HG02798 (cell line): ENCODE results near the gene HMCN2.
"Not testable (repeated sequence)": the region's sequence is repeated elsewhere in the genome, so short reads cannot be mapped to it uniquely, and the experiment has no call there.

Experiments
- ATAC-seq: cut with Tn5 transposase; IDR thresholded peaks from one replicate; pipeline ENCODE4 v1.9.1; 2021; ENCODE audit warnings: mild to moderate bottlenecking; ENCODE audit not compliant: unreplicated experiment, poor library complexity

The HMCN2 gene

DNA sequence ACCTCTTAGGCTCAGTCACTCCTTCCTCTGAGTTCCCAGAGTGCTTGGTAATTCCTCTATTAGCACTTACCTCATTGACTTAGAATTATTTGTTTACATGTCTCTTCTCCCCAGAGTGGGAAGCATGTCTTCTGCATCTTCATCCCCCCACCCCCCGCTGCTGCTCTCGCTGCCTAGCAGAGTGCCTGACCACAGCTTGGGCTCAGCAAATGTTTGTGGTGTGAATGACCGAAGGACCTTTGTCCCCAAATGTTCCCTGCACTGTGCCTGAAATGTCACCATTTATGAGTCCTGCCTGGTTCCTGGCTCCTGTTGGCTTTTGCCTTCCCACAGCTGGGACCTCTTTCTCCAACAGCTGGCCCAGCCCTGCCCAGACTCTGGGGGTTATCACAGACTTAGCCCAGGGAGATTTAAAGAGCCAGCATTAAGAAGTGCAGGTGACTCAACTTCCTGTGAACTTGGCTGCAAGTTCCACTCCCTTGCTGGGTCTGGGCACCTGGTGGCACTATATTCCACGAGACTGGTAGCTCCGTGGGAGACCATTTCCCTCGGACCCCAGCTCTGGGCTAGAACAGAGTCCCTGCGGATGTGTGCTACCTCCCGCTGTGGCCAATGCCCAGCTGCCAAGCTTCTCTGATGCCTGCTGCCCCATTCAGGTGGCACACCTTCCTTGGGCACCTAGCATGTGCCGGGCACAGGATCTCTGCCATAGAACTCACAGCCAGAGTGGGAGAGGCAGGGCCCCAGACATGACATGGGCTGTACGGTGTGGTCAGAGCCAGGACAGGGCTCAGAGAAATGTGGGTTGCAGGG is 1.8 kb upstream of the HMCN2 start:
- no peak for ATAC-seq

DNA sequence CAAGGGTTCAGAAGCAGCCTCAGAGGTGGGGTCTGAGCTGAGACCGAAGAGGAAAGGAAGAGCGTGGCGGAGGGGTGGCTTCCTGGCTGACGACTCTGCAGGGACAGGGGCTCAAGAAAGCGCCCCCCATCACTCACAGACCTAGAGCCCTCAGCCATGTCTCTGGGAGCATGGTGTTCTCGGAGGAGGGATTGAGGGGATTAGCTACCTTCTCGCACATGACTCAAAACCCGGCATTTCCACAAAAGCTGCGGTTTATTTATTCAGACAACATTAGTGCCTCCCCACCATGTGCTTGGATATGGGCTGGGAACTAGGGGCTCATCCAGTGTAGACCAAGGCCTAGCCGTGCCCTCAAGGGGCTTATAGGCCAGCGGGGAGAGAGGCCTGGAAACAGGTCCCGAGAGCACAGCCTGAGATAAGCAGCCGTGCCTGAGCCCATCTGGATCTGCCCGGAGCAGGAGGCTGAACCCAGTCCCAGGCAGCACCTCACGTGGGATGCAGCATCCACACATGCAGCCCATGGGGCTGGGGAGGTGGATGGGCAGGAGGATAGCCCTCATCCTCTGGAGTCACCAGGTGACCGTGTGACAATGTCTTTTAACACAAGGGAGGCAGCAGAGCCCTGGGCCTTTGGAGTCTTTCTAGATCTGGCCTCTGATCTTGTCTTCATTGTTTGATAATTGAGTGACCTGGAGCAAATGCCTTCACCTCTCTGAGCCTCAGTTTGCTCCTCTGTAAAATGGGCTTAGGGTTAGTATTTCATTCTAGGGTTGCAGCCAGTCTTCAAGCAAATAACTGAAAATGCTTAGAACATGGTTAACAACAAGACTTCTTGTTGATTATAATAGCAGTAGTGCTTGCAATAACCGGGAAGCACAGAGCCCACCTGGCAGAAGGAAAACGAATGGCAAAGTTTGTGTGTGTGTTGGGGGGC is 878 bp upstream of the HMCN2 start:
- no peak for ATAC-seq

- no peak for ATAC-seq
Measured at GRCh38 chr9:130266236-130267098, 907 bp downstream of the HMCN2 start.

DNA sequence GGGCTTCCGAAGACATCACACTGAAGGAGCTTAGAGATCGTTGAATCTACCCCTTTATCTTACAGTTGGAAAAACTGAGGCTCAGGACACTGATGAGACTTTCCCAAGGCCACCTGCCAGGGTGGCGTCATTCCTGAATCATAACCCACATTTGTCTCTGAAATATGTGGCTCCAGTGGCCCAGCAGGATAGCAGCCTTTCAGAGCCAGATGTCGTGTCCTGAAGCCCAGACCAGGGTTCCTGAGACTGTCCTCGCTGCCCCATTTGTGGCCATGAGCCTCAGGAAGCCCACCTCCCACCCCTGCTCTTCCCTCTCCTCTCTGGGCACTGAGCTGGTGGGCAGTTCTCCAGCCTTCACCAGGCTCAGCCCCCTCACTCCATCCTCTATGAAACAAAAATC is 2.4 kb downstream of the HMCN2 start:
- no peak for ATAC-seq

GRCh38 chr9:130268521-130269211 is 3.1 kb downstream of the HMCN2 start:
- ATAC-seq: no peak

DNA sequence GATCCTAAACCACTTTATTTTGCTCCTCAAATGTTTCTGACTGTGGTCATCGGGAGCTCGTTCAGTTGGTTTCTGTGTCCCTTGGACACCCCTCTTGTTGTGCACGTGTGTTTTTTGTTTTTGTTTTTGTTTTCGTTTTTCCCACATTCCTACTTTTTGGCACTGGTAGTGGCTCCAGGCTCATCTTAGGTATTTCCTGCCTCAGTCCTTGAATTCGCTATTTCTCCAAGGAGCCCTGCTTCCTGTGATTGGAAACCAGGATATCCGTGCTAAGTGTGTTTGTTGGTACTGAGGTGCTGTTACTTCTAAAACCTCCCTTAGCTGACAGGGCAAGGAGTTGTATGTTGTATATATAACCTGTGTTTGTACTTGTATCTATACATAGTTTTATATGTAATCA is 5.9 kb downstream of the HMCN2 start:
- ATAC-seq: no peak

DNA sequence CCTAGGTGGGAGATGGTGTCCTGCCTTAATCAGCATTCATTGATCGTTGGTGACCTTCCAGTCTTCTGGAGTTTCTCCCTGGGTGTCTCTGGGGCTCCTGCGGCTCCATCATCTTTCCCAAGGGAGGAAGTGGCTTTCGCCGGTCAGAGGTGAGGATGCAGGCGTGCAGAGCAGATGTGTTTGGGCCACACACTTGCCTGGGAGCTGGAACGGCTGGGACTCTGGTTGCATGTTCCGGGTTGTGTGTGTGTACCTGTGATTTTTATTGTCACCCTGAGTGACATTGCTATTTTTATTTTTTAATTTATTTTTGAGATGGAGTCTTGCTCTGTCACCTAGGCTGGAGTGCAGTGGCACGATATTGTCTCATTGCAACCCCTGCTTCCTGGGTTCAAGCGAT is 9.6 kb downstream of the HMCN2 start:
- no peak for ATAC-seq

GRCh38 chr9:130276121-130276520 is 10.6 kb downstream of the HMCN2 start:
- ATAC-seq: no peak

DNA sequence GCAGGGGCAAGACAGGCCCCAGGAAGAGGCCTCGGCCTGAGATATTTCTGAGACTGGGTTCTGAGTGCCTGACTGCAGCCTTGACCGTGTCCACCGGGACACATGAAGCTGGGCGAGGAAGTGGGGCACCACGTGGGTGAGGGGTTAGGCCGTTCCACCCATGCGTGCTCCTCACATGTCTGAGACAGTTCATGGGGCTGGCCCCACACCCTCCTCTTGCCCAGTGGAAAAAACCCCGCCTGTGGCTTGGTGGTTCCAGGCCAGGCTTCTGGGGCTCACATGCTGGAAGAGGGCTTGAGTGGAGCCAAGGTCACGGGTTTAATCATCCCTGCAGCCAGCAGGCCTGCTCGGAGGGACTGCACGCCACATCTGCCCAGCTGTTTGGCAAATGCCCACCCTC is 11.4 kb downstream of the HMCN2 start:
- peak; percentile 40 for ATAC-seq

DNA sequence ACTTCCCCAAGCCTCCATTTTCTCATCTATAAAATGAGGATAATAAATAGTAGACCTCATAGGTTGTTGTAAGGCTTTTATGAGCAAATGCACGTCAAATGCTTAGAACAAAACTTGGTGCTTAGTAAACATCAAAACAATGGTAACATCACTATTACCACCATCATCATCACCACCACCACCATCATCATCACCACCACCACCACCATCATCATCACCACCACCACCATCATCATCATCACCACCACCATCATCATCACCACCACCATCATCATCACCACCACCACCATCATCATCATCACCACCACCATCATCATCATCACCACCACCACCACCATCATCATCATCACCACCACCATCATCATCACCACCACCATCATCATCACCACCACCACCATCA is 12.0 kb downstream of the HMCN2 start:
- ATAC-seq: not testable (repeated sequence)

DNA sequence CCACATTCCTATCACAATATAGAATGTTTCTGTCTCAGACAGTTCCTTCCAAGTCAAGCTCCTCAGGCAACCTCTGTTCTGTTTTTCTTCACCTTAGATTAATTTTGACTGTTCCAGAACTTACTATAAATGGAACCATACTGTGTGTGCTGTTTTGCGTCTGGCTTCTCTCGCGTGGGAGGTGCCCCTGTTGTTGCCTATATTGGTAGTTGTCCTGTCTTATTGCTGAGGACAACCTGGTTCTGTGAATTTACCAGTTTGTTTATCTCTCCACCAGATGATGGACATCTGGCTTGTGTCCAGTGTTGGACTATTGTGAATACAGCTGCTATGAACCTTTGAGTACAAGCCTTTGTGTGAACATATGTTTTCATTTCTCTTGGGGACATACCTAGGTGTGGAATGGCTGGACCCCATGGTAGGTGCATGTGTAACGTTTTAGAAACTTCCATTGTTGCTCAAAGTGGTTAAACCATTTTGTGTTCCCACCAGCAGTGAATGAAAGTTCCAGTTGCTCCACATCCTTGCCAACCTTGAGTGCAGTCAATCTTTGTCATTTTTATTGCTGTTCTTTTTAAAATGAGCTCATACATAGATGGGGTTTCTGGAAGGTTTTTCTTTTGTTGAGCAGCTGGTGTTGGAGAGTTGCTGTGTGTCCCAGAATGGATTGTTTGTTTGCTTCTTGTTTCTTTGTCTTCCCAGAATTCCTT is 18.1 kb downstream of the HMCN2 start:
- ATAC-seq: no peak

DNA sequence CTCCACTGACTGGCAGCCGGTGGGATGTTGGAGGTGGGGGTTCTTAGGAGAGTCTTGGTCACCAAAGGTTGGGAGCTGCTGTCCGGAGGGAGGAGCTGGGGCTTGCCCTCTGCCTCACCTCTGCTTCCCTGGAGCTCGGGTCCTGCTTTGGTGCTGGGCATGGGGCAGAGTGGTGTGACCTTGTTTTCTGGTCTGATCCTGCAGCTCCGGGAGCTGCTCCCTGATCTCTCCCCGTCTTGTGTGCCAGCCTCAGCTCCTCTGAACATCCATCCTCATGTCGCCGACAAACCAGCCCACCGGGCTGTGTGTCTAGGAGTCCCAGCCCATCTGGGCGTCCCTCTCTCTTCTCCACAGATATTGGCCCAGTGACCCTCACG is 18.7 kb downstream of the HMCN2 start:
- no peak for ATAC-seq

DNA sequence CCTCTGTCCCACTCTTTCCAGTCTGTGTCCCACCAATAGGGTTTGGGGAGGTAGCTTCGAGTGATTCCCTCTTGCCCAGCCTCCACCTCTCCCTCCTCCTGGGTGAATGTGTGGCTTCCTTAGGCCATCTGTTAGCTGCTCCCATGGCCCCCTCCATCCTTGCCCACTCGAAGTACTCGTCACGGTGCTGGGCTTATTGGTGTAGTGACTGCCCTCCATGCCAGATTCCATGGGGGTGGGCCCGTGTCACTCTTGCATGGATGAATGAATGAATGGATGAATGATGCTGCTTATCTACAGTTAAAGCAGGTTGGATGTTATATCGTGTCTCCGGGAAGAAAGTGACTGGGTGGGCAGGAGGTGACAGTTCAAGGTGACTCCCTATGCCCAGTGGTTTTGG is 19.1 kb downstream of the HMCN2 start:
- no peak for ATAC-seq

GRCh38 chr9:130285271-130285670 is 19.7 kb downstream of the HMCN2 start:
- ATAC-seq: no peak

DNA sequence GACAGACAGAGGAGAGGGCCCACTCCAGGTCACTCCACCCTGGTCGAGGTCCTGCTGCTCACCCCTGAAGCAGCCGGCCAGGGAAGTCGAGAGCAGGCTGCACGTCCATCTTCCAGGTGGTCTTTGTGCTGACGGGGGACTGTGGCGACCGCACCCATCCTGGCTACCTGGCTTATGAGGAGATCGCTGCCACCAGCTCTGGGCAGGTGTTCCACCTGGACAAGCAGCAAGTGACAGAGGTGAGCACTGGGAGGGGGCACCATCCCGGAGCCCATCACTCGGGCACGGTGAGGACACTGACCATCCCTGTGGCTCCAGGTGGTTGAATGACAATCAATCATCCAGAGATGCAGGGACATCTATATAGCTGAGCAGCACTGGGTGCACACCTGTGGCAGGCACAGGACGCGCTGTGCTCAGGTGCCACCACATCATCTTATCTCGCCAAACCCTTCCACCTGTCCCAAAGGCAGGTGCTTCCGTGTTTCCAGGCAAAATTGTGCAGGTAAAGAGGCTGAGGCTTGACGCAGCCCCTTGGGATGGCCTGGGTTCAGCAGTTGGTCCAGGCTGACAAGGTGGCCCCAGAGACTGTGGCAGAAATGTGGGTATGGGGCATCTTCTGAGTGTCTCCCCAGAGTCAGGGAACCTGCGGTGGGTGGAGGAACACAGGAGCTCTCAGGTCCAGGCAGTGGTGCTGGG is 20.7 kb downstream of the HMCN2 start:
- no peak for ATAC-seq

DNA sequence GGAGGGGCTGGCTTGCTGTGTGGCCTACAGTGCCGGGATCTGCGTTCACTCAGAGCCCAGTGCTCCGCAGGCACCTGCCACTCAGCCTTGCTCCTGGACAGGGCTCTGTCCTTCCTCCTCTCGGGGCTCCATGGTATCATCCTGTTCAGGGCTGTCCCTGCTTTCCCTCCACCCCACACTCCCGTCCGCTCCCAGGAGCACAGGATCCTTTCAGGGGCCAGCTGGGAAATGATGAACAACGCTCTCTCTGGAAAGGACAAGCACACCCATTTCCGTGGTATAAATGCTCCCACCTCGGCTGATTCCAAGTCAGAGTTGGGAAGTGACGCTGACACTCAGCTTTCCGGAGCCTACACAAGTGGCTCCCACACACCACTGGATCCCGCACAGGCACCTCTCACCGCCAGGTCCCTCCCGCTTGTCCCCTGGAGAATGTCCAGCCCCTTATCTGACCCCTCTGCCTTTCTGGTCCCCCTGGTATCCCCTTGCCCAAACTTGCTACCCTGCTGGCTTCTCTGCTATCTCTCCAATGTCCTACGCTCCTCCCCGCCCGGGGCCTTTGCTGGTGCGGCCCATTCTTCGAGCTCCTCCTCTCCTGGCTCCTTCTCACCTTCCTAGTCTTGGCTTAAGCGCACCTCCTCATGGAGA is 21.3 kb downstream of the HMCN2 start:
- ATAC-seq: no peak

GRCh38 chr9:130287736-130288135 is 22.2 kb downstream of the HMCN2 start:
- no peak for ATAC-seq

DNA sequence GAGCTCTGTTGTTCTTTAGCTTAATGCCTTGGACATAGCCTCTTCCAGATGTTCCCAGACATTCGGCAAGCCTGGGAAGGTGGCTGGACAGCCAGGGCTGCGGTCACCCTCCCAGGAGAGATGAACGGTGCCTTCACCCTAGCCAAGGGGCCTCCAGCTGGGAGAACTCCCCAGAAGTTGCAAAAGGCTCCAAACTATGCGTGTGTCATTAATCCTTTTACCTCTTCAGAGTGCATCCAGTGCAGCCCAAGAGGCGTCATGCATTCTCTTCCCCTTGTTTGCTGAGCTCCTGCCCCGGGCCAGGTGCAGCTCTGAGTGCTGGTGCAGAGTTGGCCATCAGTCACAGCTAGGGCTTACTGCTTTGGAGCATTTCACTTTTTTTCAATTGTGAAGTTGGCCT is 22.8 kb downstream of the HMCN2 start:
- ATAC-seq: no peak
